Islet of Langerhans (tissue), 1 donor: ENCODE results near the gene NCAPD2.
A peak's percentile ranks its signal among the peaks of the same experiment; 100 is the strongest.
"Not testable (repeated sequence)": the region's sequence is repeated elsewhere in the genome, so short reads cannot be mapped to it uniquely, and the experiment has no call there.

ENCODE experiments used
- FAIRE-seq: peaks from one replicate; lab custom pipeline; 2011; peaks lifted over from hg19 to GRCh38; lab: Jason Lieb, UNC

The NCAPD2 gene

GRCh38 chr12:6465467-6466183 lies 28.3 kb upstream of the NCAPD2 start:
- peak; percentile 30 for FAIRE-seq

- FAIRE-seq = no peak
Measured at GRCh38 chr12:6466184-6466573, 27.7 kb upstream of the NCAPD2 start.

GRCh38 chr12:6466751-6467150 lies 27.2 kb upstream of the NCAPD2 start:
- FAIRE-seq = not testable (repeated sequence)

- not testable (repeated sequence) for FAIRE-seq
Measured at GRCh38 chr12:6467571-6468282, 26.2 kb upstream of the NCAPD2 start.

GRCh38 chr12:6468283-6468575 lies 25.7 kb upstream of the NCAPD2 start:
- no peak for FAIRE-seq

GRCh38 chr12:6469092-6469491 lies 24.8 kb upstream of the NCAPD2 start:
- FAIRE-seq = no peak

- FAIRE-seq = no peak
Measured at GRCh38 chr12:6469609-6470374, 24.1 kb upstream of the NCAPD2 start.

GRCh38 chr12:6470375-6471163 lies 23.3 kb upstream of the NCAPD2 start, which contains the start of gene VAMP1:
VAMP1 (minus strand) TSS chr12:6470677; CDS start chr12:6470531, 146 bp downstream.
- no peak for FAIRE-seq

- FAIRE-seq = no peak
Measured at GRCh38 chr12:6471989-6472360, 21.9 kb upstream of the NCAPD2 start.

- no peak for FAIRE-seq
Measured at GRCh38 chr12:6472491-6472890, 21.4 kb upstream of the NCAPD2 start.

GRCh38 chr12:6475233-6475975 lies 18.5 kb upstream of the NCAPD2 start:
- not testable (repeated sequence) for FAIRE-seq

GRCh38 chr12:6476489-6476888 lies 17.4 kb upstream of the NCAPD2 start:
- FAIRE-seq = no peak

- FAIRE-seq = not testable (repeated sequence)
Measured at GRCh38 chr12:6477601-6478377, 16.1 kb upstream of the NCAPD2 start.

- FAIRE-seq = no peak
Measured at GRCh38 chr12:6478416-6478815, 15.5 kb upstream of the NCAPD2 start.

- FAIRE-seq = no peak
Measured at GRCh38 chr12:6488240-6488639, 5.7 kb upstream of the NCAPD2 start.

- FAIRE-seq = no peak
Measured at GRCh38 chr12:6489449-6489848, 4.5 kb upstream of the NCAPD2 start.

- FAIRE-seq = not testable (repeated sequence)
Measured at GRCh38 chr12:6490673-6491072, 3.2 kb upstream of the NCAPD2 start.

- FAIRE-seq = no peak
Measured at GRCh38 chr12:6492838-6493496, 935 bp upstream of the NCAPD2 start, which contains the start of gene MRPL51. MRPL51 (minus strand) TSS chr12:6493262; CDS start chr12:6493136, 126 bp downstream.

GRCh38 chr12:6494258-6494743 lies 399 bp downstream of the NCAPD2 start:
- FAIRE-seq = no peak

- FAIRE-seq = no peak
Measured at GRCh38 chr12:6494968-6495367, 1.1 kb downstream of the NCAPD2 start.
